Activated CD4-positive, CD25-positive, alpha-beta regulatory T cell treated with anti-CD3 and anti-CD28 coated beads, Interleukin-2, amount 50 U/mL, for 16 hours (primary cell): ENCODE results near the gene BRSK2.

Experiments used
- DNase-seq: peaks from one replicate; pipeline ENCODE4 v3.0.0-alpha.2; 2020; ENCODE audit warnings: low read depth, low spot score

Gene BRSK2

DNA sequence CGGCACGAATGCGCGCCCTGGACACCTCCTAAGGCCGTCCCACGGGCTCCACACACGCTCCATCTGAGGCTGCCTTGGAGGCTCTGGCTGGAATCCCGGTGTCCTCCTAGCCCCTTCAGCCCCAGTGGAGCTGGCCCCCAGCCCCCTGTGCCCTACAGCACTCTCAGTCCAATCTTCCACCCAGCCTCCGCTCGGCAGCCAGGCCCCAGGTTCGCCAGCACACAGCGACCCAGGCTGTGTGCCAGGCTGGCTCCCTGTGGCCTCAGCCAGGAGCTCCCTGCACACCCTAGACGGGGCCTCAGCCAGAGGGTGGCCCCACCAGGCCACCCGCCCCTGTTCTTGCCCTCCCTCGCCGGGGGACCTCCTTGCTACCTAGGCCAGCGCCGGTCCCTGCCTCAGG is 78.3 kb downstream of the BRSK2 start:
- DNase-seq, result no peak

DNA sequence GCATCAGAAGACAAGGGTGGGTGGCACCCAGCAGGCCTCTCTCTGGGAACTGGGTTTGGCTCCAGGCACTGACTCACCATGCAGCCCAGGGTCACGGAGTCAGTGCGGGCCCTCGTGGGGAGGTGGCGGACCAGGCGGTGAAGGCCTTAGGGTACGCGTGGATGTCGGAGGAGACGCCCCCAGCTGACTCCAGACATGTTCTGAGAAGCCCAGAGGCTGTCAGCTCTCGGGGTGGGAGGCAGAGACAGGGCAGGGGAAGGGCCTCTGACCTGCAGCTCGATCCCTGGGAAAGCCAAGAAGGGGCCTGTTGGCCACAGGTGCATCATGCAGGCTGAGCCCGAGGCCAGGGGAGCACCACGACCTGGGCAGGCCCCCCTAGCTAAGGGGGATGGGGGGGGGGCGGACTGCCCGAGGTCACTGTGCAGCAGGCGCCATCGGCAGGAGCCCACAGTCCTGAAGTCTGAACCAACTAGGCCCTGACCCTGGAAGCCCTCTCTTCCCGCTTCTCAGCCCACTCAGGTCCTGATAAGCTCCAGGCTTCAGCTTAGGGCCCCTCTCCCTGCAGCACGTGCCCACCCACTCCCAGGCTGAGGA is 78.8 kb downstream of the BRSK2 start:
- DNase-seq, result no peak

- DNase-seq, result no peak
Measured at GRCh38 chr11:1469287-1469910, 79.7 kb downstream of the BRSK2 start.

DNA sequence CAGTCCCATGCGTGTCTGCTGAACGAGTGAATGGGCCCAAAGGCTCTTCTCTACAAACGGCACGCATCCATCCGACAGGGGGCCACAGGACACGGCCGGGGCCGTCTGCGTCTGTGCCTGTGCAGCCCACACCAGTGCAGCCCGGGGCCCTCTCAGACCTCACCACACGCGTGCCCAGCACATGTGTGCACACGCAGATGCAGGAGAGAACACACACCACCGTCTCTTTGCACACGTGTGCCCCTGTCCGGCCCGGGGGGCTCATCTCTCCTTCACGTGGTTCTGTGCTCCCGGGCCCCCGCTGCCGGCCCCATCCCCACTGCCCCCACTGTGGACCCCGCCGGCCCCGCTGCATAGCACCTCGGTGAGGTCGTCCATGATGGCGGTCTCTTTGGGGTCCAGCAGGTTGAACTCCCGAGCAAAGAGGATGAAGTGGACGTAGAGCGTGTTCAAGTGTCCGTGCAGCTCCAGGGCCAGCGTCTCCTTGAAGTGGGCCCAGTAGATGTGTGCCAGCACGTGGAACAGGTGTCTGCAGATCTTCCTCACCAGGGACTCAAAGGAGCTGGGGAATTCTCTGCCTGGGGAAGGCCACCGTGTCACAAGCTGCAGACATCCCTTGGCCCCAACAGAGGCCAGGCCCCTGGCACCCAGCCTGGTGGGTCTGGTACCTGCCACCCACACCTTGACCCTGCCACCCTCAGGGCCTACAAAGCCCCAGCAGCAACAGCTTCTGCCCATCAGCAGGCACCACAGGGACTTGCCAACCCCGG is 80.4 kb downstream of the BRSK2 start:
- DNase-seq, result no peak

DNA sequence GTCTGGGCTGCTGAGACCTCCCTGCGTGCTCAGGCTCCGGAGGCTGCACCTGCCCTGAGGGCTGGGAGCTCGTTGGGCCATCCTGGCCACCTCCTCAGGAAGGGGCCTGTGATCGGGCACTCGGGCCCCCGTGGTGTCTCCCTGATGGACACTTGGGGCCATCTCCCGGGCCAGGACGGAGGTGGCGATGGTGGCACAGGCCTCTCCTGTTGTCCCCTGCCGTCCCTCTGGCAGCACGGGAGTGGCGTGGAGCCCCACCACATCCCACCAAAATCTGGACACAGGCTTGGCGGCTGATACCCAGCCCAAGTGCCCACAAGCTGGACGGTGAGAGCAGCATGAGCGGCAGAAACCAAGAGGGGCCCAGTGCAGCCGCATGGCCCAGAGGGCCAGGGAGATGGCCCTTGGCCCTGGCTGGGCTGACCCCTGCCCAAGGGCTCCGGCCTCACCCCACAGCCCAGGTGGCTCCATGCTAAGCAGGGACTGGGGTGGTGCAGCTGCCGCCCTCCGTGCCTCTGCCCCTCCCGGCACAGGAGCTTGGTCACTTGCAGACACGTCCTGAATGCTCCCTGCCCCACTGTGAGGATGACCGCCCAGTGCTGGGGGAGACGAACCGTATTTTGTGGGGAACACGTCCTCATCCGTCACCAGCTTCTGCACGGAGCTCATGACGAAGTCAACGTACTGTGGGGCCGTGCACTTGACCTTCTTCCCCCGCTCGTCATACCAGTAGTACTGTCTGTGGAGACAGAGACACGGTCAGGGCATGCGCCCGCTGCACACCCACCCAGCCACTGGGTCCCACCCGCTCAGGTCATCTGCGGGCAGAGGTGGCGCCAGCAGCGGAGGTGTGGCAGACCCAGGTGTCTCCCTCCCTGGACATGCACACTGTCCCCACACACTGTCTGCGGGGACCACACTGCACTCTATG is 81.2 kb downstream of the BRSK2 start:
- DNase-seq, result no peak

GRCh38 chr11:1471736-1472135 is 82.0 kb downstream of the BRSK2 start:
- DNase-seq, result no peak

DNA sequence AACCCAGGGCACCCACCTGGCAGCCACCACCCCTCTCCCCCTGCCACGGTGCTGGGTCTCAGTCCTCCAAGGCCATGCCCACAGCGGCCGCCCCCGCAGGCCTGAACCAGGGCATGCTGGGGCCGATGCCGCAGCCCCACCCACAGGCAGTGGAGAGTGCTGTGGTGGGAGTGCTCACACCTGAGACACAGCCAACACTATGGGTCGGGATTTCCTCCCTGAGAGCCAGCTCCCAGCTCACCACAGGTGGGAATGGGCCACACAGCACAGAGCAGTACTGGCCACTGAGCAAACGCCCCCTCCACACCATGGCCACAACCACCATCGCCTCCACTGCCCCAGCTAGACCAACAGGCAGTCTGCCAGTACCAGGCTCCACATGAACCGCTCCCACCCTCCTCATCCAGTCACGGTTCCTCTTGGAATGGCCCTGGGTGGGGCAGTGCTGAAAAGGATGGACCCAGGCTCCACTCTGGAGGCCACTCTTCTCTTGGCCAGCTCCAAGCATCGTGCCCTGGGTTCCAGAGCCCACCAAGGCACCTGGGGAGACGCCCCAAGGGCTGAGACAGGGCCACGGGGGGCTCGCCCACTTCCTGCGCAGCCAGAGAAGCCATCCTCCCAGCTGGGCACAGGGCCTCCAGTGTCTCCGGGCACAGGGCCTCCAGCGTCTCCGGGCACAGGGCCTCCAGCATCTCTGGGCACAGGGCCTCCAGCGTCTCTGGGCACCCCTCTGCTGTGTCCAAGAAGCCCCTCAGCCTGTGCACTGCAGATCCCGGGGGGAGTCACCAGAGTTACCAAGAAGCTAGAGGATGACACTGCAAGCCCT is 82.7 kb downstream of the BRSK2 start:
- no peak for DNase-seq

DNA sequence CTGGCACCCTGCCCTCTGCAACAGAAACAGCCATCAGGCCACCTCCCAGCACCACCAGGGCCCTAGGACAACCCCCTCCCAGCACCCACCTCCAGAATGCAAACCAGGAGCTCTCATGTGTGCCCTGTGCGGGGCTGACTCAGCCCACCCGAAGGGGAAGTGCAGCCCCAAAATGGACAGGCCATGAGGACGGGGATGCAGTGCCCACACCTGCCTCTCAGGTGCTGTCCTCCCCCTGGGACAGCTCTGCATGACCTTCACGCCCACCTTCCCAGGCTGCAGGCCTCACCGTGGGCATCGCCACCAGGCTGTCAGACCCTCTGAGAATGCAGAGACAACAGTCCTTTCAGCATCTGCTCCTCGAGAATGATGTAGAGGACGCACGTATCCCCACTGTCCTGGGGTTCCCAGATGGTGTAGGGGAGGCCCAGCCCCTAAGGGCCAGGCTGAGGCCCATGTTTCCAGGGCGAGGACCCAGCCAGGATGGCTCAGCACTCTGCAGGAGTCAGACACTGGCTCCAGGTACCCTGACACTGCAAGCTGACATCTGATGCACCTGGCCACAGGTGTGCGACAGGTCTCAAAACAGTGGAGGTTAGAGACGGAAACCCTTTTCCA is 83.4 kb downstream of the BRSK2 start:
- DNase-seq, result no peak

- no peak for DNase-seq
Measured at GRCh38 chr11:1473786-1474185, 84.1 kb downstream of the BRSK2 start.

DNA sequence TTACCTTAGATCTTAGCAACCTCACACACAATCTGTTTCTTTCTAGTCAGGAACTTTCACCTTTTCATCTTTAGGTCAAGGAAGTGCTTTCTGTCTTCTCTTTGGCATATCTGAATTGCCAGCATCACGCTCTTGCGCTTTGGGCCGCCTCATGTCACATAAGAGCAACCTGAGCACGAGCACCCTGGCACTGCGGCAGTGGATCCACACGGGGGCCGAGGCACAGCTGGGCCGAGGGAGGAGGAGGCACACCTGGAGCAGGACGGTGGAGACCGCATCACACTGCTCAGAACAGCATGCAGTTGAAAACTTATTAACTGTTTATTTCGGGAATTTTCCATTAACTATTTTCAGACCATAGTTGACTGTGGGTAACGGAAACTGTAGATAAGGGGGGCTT is 86.1 kb downstream of the BRSK2 start:
- DNase-seq, result no peak

DNA sequence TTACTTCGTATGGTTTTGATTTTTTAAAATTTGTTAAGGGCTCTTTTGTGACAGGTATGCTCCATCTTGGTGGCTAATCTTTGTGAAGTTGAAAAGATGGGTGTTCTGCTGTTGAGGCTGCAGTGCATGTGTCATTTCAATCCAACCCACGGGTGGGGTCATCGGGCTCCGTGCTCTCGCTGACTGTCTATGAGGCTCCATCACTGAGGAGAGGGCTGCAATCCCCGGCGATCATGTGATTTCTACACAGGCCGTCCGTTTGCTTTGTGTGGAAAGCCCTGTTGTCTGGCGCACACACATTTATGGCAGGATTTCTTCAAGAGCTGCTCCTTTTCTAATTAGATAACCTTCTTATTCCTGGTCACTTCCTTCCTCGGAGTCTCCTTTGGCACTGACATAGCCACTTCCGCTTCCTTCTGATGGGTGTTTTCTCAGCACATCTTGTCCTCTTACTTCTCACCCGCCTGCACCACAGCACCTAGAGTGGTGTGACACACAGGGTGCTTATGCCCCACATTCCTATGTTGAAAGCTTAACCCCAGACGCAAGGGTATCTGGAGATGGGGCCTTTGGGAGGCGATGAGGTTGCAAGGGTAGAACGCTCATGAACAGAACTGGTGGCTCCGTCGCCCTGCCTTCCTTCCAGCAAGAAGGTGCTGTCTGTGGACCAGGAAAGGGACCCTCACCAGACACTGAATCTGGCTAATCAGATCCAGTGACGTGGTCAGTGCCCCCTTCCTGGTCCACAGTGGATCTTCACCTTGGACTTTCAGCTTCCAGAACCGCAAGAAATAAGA is 87.4 kb downstream of the BRSK2 start:
- no peak for DNase-seq

DNA sequence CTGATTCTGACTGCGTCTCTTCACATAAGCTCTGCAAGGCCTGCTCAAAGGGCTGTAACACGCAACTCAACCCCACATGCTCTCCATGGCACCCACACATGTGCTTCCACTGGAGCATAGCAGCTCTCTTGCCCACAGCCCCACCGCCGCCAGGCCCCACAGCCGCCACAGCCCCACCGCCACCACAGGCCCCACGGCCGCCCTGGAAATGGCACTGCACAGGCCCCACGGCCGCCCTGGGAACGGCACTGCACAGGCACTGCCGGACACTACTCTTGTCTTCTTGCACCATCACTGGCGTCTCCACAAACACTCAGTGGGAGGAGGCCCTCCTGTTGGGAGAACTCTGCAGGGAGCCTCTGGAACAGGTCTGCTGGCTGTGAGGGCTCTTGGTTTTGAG is 88.3 kb downstream of the BRSK2 start:
- DNase-seq, result no peak

GRCh38 chr11:1478544-1478943 is 88.8 kb downstream of the BRSK2 start:
- no peak for DNase-seq

DNA sequence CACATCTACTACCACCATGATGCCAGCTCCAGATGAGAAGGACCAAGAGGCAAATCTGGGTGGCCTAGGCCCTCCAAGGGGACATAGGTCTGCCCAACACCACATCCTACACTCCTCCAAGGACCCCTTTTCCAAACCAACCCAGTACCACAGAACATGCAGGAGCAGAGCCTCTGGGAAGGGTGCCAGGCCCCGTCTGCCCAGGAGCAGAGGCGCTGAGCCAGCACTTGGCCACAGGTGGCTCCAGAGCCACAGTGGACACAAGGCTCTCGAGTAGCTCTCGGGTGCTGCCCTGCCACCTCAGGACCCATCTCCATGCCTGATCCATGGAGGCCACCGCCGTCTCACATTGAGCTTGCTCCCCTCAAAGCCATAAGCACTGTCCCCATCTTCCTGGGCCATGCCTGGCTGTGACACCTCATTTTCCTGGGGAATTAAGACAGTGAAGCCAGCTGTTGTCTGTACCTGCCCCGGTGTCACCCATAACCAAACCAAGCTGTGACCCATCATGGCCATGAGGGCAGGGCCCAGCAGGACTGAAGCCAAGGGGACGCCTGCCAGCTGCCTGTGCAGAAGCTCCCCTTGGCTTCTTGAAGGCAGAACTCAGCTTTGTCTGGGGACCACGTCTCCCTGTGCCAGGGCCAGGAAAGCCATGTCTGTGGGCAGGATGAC is 89.4 kb downstream of the BRSK2 start:
- DNase-seq, result no peak

GRCh38 chr11:1479678-1480118 is 90.0 kb downstream of the BRSK2 start:
- DNase-seq, result no peak

DNA sequence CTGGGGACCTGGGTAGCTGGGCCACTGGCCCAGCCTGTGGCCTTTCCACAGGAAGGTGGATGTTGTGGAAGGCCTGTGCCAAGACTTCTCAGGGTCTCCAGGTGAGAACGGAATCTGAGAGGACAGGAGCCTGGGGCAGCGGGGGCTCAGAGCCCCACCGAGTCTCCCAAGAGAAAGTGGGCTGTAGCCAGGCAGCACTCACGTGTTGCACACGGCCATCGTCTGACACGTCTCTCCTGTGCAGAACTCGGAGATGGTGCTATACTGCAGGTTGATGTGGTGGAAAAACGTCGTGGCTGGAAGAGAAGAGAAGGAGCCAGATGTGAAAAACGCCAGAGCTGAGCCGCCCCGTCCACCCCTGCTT is 90.4 kb downstream of the BRSK2 start:
- DNase-seq, result no peak

GRCh38 chr11:1480555-1481482 is 91.1 kb downstream of the BRSK2 start:
- no peak for DNase-seq

GRCh38 chr11:1481483-1481825 is 91.7 kb downstream of the BRSK2 start:
- no peak for DNase-seq
